Neural progenitor cell (in vitro differentiated cells): Measurements from ENCODE around the gene LPIN2.

ENCODE experiments used
- EZH2 ChIP-seq: fragments of 200-600 bp; sonication (generic); IDR thresholded peaks from 2 replicates; pipeline ENCODE4 v1.6.1; 2017; ENCODE audit warnings: antibody characterized with exemption, mild to moderate bottlenecking, moderate library complexity
- TF ChIP-seq, protein P1 (sequence below): fragments of 200-600 bp; sonication (generic); IDR thresholded peaks from 2 replicates; pipeline ENCODE4 v1.5.1; 2017; ENCODE audit warnings: antibody characterized with exemption, mild to moderate bottlenecking

DNA sequence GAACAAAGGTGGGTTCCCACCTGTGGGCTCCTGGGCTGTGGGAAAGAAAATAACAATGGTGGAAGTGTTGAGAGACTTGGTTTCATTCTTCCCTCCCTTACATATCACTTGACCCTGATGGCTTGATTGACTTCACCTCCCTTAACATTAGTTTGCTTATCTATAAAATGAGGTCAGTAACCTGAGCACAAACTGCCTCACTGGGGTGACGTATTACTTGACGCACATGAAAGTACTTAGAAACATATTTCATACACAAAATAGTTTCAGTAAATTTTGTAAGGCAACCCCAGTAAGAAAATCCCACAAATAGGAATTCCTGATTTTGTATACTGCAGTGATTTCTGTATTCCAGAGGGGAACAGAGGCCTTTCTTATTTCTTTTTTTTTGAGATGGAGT lies 29.4 kb upstream of the LPIN2 start:
- TF ChIP-seq EZH2, result no peak
- TF ChIP-seq, protein P1, sequence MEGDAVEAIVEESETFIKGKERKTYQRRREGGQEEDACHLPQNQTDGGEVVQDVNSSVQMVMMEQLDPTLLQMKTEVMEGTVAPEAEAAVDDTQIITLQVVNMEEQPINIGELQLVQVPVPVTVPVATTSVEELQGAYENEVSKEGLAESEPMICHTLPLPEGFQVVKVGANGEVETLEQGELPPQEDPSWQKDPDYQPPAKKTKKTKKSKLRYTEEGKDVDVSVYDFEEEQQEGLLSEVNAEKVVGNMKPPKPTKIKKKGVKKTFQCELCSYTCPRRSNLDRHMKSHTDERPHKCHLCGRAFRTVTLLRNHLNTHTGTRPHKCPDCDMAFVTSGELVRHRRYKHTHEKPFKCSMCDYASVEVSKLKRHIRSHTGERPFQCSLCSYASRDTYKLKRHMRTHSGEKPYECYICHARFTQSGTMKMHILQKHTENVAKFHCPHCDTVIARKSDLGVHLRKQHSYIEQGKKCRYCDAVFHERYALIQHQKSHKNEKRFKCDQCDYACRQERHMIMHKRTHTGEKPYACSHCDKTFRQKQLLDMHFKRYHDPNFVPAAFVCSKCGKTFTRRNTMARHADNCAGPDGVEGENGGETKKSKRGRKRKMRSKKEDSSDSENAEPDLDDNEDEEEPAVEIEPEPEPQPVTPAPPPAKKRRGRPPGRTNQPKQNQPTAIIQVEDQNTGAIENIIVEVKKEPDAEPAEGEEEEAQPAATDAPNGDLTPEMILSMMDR, result no peak
